22Rv1 (cell line): ENCODE data around the gene CDK6.

Experiments
- H3K27ac ChIP-seq: fragments of 450-650 bp; 2 replicates; pipeline ENCODE4 v1.5.1; 2017
- CTCF ChIP-seq: fragments of 450-650 bp; IDR thresholded peaks from 2 replicates; pipeline ENCODE4 v1.5.1; 2017; ENCODE audit warnings: mild to moderate bottlenecking
- ZFX ChIP-seq: fragments of 450-650 bp; IDR thresholded peaks from 2 replicates; pipeline ENCODE4 v1.6.1; 2017; ENCODE audit warnings: antibody characterized with exemption, borderline replicate concordance

The CDK6 gene

GRCh38 chr7:92740700-92741126, 95.7 kb downstream of the CDK6 start:
- TF ChIP-seq CTCF (no peak), ZFX (no peak)
- H3K27ac ChIP-seq = no peak overlapping the region

GRCh38 chr7:92740134-92740533, 96.2 kb downstream of the CDK6 start:
- H3K27ac ChIP-seq = no peak overlapping the region
- no peak for TF ChIP-seq CTCF
- no peak for TF ChIP-seq ZFX

- TF ChIP-seq ZFX = no peak
- TF ChIP-seq CTCF = no peak
- no peak overlapping the region for H3K27ac ChIP-seq
Observed at GRCh38 chr7:92739091-92739490, 97.3 kb downstream of the CDK6 start.

DNA sequence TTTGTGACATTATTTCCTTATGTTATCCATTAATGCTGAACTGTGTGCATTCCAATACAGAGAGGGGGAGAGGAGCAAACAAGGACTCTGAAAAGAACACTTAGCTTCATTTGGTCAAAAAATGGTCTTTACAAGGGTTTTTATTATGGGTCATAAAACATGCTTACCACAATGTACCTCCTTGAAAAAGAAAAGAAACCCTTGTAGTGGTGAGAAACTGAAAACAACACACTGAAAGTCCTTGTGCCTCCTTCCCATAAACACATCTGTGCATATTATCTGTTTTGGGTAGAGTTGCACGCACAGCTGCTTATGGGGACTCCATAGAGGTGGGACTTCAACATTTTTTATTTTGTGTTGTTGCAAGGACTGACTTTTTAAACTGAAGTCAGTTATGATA, 98.7 kb downstream of the CDK6 start:
- no peak for TF ChIP-seq CTCF
- TF ChIP-seq ZFX = no peak
- H3K27ac ChIP-seq = no peak overlapping the region

DNA sequence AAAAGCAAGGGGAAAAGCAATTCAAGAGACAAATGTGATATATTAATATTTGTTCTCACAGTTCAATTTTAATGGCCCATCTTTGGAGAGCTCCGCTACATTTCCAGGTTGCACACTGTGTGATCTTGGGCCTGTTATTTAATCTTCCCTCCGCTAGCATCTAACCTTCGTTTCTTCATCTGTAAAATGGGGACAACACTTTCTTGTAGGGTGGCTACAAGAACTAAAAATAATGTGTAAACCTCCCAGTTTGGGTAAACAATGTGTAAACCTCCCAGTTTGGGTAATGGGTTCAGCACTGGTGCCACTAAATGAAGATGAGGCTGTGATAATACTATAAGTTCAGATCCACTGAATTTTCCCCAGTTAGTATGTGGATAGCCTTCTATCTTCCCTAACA, 99.5 kb downstream of the CDK6 start:
- TF ChIP-seq ZFX (no peak), CTCF (no peak)
- no peak overlapping the region for H3K27ac ChIP-seq

DNA sequence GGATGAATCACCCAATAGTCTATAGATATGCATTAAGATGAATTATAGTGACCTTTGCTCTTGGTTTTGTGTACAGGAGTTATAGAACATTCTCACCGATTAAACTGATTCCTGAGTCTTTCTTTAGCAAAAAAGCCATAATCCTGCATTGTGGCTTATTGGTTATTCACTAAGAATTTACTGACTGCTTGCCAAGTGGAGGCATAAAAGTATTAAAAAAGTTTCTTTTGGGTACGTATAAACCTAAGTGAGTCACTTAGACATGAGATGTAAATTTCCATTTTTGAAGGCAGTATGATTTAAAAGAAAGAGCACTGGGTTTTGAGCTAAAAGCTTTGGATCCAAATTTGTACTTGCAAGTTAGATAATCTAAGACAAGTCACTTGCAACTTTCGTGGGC, 100.7 kb downstream of the CDK6 start:
- no peak overlapping the region for H3K27ac ChIP-seq
- no peak for TF ChIP-seq ZFX
- no peak for TF ChIP-seq CTCF

- H3K27ac ChIP-seq = no peak overlapping the region
- TF ChIP-seq CTCF = no peak
- TF ChIP-seq ZFX = no peak
Observed at GRCh38 chr7:92732316-92733036, 103.9 kb downstream of the CDK6 start.
